Cardiac muscle cell (in vitro differentiated cells and primary cell): ENCODE data around the gene JMJD8. TPM values are rescaled to one million over a fixed set of nuclear protein-coding genes. Genes with fewer than 3 reads are reported as not detected.

Experiments
- DNase-seq, 2 donors: peaks; one replicate each; pipeline versions ENCODE4 v3.0.0 to v3.0.0-alpha.2; 2010 to 2017; ENCODE audit warnings: low read depth in 1 of 2, low spot score in 1 of 2
- H3K27ac ChIP-seq: fragments of 200-600 bp; sonication (generic); 2 replicates; pipeline ENCODE4 v1.5.1; 2016
- H3K27me3 ChIP-seq: fragments of 200-600 bp; sonication (generic); 2 replicates; pipeline ENCODE4 v1.6.0; 2016; ENCODE audit warnings: control low read depth
- H3K36me3 ChIP-seq: fragments of 200-600 bp; sonication (generic); 2 replicates; pipeline ENCODE4 v1.5.1; 2016; ENCODE audit warnings: control low read depth
- H3K4me1 ChIP-seq: fragments of 200-600 bp; sonication (generic); 2 replicates; pipeline ENCODE4 v1.8.1; 2017; ENCODE audit warnings: low read depth, mild to moderate bottlenecking, mixed run types
- H3K4me3 ChIP-seq: fragments of 200-600 bp; sonication (generic); 2 replicates; pipeline ENCODE4 v1.5.1; 2016; ENCODE audit warnings: mild to moderate bottlenecking
- H3K9me3 ChIP-seq: fragments of 200-600 bp; sonication (generic); 2 replicates; pipeline ENCODE4 v1.5.1; 2017; ENCODE audit warnings: low read depth, mild to moderate bottlenecking, control low read depth
- polyA plus RNA-seq: library from polyadenylated mRNA; unstranded; fragments of >200 nt; fragmentation: Nextera tagmentation; extraction: Ambion mirVana; gene quantifications from 2 replicates; pipeline ENCODE4 v1.2.1, GENCODE V29; 2016
- total RNA-seq: library from RNA; depleted of rRNA; stranded (reverse); fragments of >200 nt; gene quantifications from 2 replicates; pipeline ENCODE4 v1.2.3, GENCODE V29; 2016
- TF ChIP-seq, protein P1 (sequence below): IDR thresholded peaks from 2 replicates; pipeline ENCODE4 v1.5.1; 2012; ENCODE audit warnings: low read depth, mild to moderate bottlenecking, low read length

JMJD8 gene
- total and polyA plus RNA-seq, 2 experiments from 2014 or later: 105 to 118 TPM

DNA sequence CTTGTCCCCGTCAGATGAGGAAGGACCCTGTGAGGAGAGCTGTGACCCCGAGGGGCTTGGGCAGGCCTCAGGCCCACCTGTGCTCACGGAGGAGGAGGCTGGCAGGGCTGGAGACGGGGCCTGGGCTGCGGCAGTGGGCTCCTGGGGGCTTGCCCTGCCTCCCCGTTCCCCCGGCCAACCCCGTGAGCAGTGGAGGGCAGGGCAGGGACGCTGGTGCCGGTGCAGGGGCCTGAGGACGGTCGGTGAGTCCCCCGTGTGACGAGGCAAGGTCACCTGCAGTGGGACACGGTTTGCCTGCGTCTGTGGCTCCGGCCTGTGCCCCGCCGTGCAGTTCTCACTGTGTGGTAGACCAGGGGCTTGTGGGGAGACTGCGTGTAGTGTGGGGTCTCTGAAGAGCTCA lies 24.5 kb downstream of the JMJD8 start:
- DNase-seq: no peak
- Histone ChIP-seq H3K4me1 (no peaks in the 10 kb centered on the region), H3K9me3 (no peaks in the 10 kb centered on the region), H3K36me3 (no peaks in the 10 kb centered on the region), H3K27me3 (no peaks in the 10 kb centered on the region), H3K4me3 (no peak overlapping the region), H3K27ac (no peak overlapping the region)
- TF ChIP-seq, protein P1, sequence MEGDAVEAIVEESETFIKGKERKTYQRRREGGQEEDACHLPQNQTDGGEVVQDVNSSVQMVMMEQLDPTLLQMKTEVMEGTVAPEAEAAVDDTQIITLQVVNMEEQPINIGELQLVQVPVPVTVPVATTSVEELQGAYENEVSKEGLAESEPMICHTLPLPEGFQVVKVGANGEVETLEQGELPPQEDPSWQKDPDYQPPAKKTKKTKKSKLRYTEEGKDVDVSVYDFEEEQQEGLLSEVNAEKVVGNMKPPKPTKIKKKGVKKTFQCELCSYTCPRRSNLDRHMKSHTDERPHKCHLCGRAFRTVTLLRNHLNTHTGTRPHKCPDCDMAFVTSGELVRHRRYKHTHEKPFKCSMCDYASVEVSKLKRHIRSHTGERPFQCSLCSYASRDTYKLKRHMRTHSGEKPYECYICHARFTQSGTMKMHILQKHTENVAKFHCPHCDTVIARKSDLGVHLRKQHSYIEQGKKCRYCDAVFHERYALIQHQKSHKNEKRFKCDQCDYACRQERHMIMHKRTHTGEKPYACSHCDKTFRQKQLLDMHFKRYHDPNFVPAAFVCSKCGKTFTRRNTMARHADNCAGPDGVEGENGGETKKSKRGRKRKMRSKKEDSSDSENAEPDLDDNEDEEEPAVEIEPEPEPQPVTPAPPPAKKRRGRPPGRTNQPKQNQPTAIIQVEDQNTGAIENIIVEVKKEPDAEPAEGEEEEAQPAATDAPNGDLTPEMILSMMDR: no peak

DNA sequence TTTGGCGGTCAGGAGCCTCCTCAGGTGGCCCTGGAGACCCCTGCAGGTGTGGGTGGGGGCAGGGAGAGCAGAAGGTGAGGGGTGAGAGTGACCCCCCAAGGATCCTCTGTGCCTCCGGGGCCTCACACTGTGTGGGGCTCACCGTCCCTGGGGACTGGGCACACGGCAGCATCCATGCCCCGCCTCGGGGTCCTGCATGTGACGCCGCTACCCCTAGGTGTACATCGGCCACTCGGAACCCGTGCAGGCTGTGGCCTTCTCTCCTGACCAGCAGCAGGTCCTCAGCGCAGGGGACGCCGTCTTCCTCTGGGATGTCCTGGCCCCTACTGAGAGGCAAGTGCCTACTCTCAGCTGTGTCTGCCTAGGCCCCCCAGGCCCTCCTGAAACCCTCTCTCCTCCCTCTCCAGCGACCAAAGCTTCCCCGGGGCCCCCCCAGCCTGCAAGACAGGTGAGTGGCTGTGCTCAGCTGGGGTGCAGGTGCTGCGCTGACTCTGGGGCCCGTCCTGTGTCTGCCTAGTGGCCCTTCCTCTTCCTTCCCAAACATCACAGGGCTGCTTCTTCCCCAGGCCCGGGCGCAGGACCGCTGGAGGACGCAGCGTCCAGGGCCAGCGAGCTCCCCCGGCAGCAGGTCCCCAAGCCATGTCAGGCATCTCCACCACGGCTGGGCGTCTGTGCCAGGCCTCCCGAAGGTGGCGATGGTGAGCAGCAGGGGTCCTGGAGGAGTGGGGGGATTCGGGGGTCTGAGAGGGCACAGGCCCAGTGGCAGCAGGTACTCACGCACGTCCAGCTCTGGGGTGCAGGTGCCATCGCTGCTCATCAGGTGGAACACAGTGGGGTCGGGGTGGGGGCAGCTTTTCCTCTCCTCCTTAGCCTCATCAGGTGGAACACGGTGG lies 25.2 kb downstream of the JMJD8 start:
- H3K4me3 ChIP-seq: no peak overlapping the region
- no peak for DNase-seq
- no peaks in the 10 kb centered on the region for H3K36me3 ChIP-seq
- no peaks in the 10 kb centered on the region for H3K9me3 ChIP-seq
- no peaks in the 10 kb centered on the region for H3K4me1 ChIP-seq
- TF ChIP-seq, protein P1: peak; percentile 15
- no peaks in the 10 kb centered on the region for H3K27me3 ChIP-seq
- no peak overlapping the region for H3K27ac ChIP-seq

DNA sequence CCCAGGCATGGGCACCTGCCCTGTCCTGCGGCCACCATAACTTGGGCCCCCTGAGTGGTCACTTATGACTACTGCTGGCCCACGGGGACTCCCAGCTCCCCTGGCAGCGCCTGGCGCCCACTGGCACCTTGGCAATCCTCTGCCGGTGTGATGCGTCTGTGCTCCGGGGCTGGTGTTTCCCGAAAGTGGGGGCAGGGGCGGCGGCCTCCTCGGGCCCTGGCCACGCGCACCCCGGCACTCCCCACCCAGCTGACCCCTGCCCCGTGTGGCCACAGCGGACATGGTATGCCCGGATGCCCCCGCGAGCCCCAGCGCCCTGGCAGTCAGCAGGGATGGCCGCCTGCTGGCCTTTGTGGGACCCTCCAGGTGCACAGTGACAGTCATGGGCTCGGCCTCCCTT lies 26.6 kb downstream of the JMJD8 start:
- Histone ChIP-seq H3K27ac (no peak overlapping the region), H3K36me3 (no peaks in the 10 kb centered on the region), H3K4me3 (no peak overlapping the region), H3K27me3 (no peaks in the 10 kb centered on the region), H3K4me1 (no peaks in the 10 kb centered on the region), H3K9me3 (no peaks in the 10 kb centered on the region)
- DNase-seq: no peak
- TF ChIP-seq, protein P1: no peak

DNA sequence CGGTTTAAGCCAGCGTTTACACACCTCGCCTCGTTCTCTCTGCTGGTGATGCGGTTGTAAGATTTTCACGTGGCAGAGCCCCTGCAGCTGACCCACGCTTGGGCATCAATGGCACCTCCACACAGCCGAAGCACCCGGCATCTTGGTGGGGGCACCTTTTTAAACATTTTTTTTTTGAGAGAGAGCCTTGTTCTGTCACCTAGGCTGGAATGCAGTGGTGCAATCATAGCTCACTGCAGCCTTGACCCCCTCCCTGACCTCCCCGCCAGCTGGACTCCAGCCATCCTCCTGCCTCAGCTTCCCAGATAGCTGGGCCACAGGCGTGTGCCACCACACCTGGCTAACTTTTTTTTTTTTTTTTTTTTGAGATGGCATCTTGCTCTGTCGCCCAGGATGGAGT lies 30.1 kb downstream of the JMJD8 start:
- H3K27me3 ChIP-seq: no peaks in the 10 kb centered on the region
- no peak for DNase-seq
- H3K4me3 ChIP-seq: no peak overlapping the region
- H3K9me3 ChIP-seq: no peaks in the 10 kb centered on the region
- H3K27ac ChIP-seq: no peak overlapping the region
- H3K4me1 ChIP-seq: peaks cover 6% of the 10 kb centered on the region
- TF ChIP-seq, protein P1: no peak
- no peaks in the 10 kb centered on the region for H3K36me3 ChIP-seq

DNA sequence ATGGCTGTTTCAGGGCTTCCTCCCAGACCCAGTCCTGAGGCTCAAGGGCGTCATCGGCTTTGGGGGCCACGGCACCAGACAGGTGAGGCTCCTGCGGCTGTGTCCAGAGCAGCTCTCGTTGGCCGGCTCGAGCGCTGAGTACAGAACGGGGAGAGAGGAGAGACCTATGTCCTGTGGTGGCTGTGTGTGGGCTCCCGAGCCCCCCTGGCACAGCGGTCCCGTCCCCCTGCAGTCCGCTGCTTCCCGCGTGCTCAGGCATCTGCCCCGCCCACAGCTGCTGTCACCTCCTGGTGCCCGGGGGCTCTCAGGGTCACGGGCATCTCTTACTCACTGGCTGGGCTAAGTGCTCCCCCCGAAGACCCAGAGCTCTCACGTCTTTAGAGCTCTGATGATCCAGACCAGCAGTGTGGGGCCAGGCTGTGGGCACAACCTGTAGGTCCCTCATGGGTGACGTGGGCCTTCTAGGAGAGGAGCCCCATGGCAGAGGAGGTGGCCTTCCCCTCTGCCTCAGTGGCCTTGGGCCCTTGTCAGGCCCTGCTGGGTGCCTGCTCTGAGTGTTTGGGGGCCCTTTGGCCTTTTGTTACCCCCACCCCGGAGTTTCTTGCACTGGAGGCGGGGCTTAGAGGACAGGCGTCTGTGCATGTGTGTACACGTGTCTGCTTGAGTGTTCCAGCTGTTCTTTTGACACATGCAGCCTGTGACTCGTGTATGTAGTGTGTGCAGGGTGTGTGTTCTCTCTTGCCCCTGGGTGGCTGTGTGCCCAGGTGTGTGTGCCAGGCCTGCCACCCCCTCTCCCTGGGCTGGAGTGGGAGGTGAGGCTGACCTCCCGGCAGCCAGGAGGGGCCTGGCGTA lies 31.5 kb downstream of the JMJD8 start:
- Histone ChIP-seq H3K4me3 (no peak overlapping the region), H3K9me3 (no peaks in the 10 kb centered on the region), H3K4me1 (peaks cover 12% of the 10 kb centered on the region), H3K27ac (no peak overlapping the region), H3K36me3 (no peaks in the 10 kb centered on the region), H3K27me3 (no peaks in the 10 kb centered on the region)
- DNase-seq: no peak
- TF ChIP-seq, protein P1: no peak
